Trophoblast cell (in vitro differentiated cells and primary cell): ENCODE results near the gene IFT74.
A peak's percentile ranks its signal among the peaks of the same experiment; 100 is the strongest.
"Not testable (repeated sequence)": the region's sequence is repeated elsewhere in the genome, so short reads cannot be mapped to it uniquely, and the experiment has no call there.

Experiments used
- DNase-seq, 2 donors: peaks; one replicate each; pipeline ENCODE4 v3.0.0-alpha.2; 2016
- H2AFZ ChIP-seq: 2 replicates; pipeline ENCODE4 v1.6.1; 2013; ENCODE audit warnings: low read length, moderate library complexity, mild to moderate bottlenecking; ENCODE audit not compliant: insufficient read depth, poor library complexity
- H2AK5ac ChIP-seq: 2 replicates; pipeline ENCODE4 v1.6.1; 2013; ENCODE audit warnings: mild to moderate bottlenecking, low read length
- H2BK120ac ChIP-seq: 2 replicates; pipeline ENCODE4 v1.6.1; 2013; ENCODE audit warnings: low read length, mild to moderate bottlenecking, moderate library complexity; ENCODE audit not compliant: insufficient read depth, poor library complexity
- H2BK12ac ChIP-seq: 2 replicates; pipeline ENCODE4 v1.6.1; 2013; ENCODE audit warnings: mild to moderate bottlenecking, low read length, moderate library complexity
- H2BK5ac ChIP-seq: 2 replicates; pipeline ENCODE4 v1.6.1; 2013; ENCODE audit warnings: low read length, low read depth, moderate library complexity, mild to moderate bottlenecking; ENCODE audit not compliant: poor library complexity
- H3K14ac ChIP-seq: 2 replicates; pipeline ENCODE4 v1.6.1; 2013; ENCODE audit warnings: mild to moderate bottlenecking, low read length
- H3K18ac ChIP-seq: 2 replicates; pipeline ENCODE4 v1.6.1; 2013; ENCODE audit warnings: mild to moderate bottlenecking, low read length
- H3K23ac ChIP-seq: 2 replicates; pipeline ENCODE4 v1.6.1; 2013; ENCODE audit warnings: low read length
- H3K27ac ChIP-seq: 2 replicates; pipeline ENCODE4 v1.5.1; 2013; ENCODE audit warnings: low read depth, mild to moderate bottlenecking, inconsistent platforms, low read length, moderate library complexity
- H3K27me3 ChIP-seq: 2 replicates; pipeline ENCODE4 v1.6.1; 2013; ENCODE audit warnings: inconsistent platforms, mild to moderate bottlenecking, low read length, moderate library complexity; ENCODE audit not compliant: insufficient read depth
- H3K36me3 ChIP-seq, 2 experiments: 1 replicate in 1 of 2; 2 replicates in 1 of 2; pipeline ENCODE4 v1.6.1; 2013; ENCODE audit warnings: low read length in 2 of 2, mild to moderate bottlenecking in 2 of 2, moderate library complexity in 1 of 2; ENCODE audit not compliant: insufficient read depth in 2 of 2, control insufficient read depth in 1 of 2
- H3K4ac ChIP-seq: 2 replicates; pipeline ENCODE4 v1.6.1; 2013; ENCODE audit warnings: low read depth, mild to moderate bottlenecking, low read length, moderate library complexity
- H3K4me1 ChIP-seq, 2 experiments: 1 replicate in 1 of 2; 2 replicates in 1 of 2; pipeline ENCODE4 v1.6.1; 2013; ENCODE audit warnings: low read length in 2 of 2, mild to moderate bottlenecking in 2 of 2, moderate library complexity in 1 of 2; ENCODE audit not compliant: insufficient read depth in 2 of 2, control insufficient read depth in 1 of 2
- H3K4me2 ChIP-seq: 2 replicates; pipeline ENCODE4 v1.6.1; 2013; ENCODE audit warnings: inconsistent platforms, mild to moderate bottlenecking, low read length, moderate library complexity
- H3K4me3 ChIP-seq: 2 replicates; pipeline ENCODE4 v1.5.1; 2013; ENCODE audit warnings: mild to moderate bottlenecking, low read depth, low read length, inconsistent platforms
- H3K79me1 ChIP-seq: one replicate; pipeline ENCODE4 v1.6.1; 2013; ENCODE audit warnings: low read length
- H3K79me2 ChIP-seq: 2 replicates; pipeline ENCODE4 v1.6.1; 2013; ENCODE audit warnings: low read length, mild to moderate bottlenecking; ENCODE audit not compliant: control insufficient read depth, insufficient read depth, poor library complexity
- H3K9ac ChIP-seq: 2 replicates; pipeline ENCODE4 v1.6.1; 2013; ENCODE audit warnings: mild to moderate bottlenecking, low read length
- H3K9me3 ChIP-seq: 2 replicates; pipeline ENCODE4 v1.6.1; 2013; ENCODE audit warnings: low read depth, mild to moderate bottlenecking, control low read depth, inconsistent platforms, low read length; ENCODE audit not compliant: insufficient read depth
- H4K12ac ChIP-seq: 2 replicates; pipeline ENCODE4 v1.6.1; 2013; ENCODE audit warnings: low read depth, mild to moderate bottlenecking, low read length, moderate library complexity
- H4K8ac ChIP-seq: 2 replicates; pipeline ENCODE4 v1.6.1; 2013; ENCODE audit warnings: low read depth, mild to moderate bottlenecking, low read length, moderate library complexity
- H4K91ac ChIP-seq: one replicate; pipeline ENCODE4 v1.6.1; 2013; ENCODE audit warnings: low read depth, mild to moderate bottlenecking, low read length, moderate library complexity
- WGBS: extraction: QIAGEN DNeasy Blood & Tissue Kit; methylation state at CpG from one replicate; pipeline ENCODE4 v1.1.7; 2013; ENCODE audit warnings: missing lambda C conversion rate; ENCODE audit not compliant: insufficient read length, insufficient coverage; ENCODE audit errors: extremely low coverage; 5-methylcytosine and 5-hydroxymethylcytosine counted together

Gene IFT74

GRCh38 chr9:27092496-27092895 lies 136.3 kb downstream of the IFT74 start:
- not testable (repeated sequence) for H2BK12ac ChIP-seq, H3K9me3 ChIP-seq, H3K27ac ChIP-seq, H3K18ac ChIP-seq, H4K91ac ChIP-seq, H3K23ac ChIP-seq, H4K8ac ChIP-seq, H3K14ac ChIP-seq, H2AFZ ChIP-seq, H3K79me2 ChIP-seq, H3K79me1 ChIP-seq, H2AK5ac ChIP-seq, H2BK120ac ChIP-seq, H3K4me3 ChIP-seq, H4K12ac ChIP-seq, H3K4me1 ChIP-seq, H3K9ac ChIP-seq, H2BK5ac ChIP-seq, H3K27me3 ChIP-seq, DNase-seq, H3K4ac ChIP-seq, H3K36me3 ChIP-seq, H3K4me2 ChIP-seq
- no CpG with 5 or more reads among the region's 27 CpGs for WGBS

GRCh38 chr9:27093384-27094067 lies 137.3 kb downstream of the IFT74 start:
- not testable (repeated sequence) for H3K4me3 ChIP-seq
- WGBS, result no CpG with 5 or more reads among the region's 17 CpGs

GRCh38 chr9:27094640-27095298 lies 138.6 kb downstream of the IFT74 start:
- peak; percentile 9 to 23 for DNase-seq
- no peaks in the 10 kb centered on the region for H3K79me1 ChIP-seq
- no CpG with 5 or more reads among the region's 3 CpGs for WGBS
- H3K27ac ChIP-seq, result no peak overlapping the region
- no peaks in the 10 kb centered on the region for H3K27me3 ChIP-seq
- H3K4me3 ChIP-seq, result no peak overlapping the region
- H2AFZ ChIP-seq, result no peak overlapping the region
- no peak overlapping the region for H4K91ac ChIP-seq
- no peak overlapping the region for H2BK120ac ChIP-seq
- no peak overlapping the region for H2BK5ac ChIP-seq
- no peak overlapping the region for H2BK12ac ChIP-seq
- H3K4me2 ChIP-seq, result no peak overlapping the region
- H3K9me3 ChIP-seq, result peaks cover 3% of the 10 kb centered on the region
- H3K18ac ChIP-seq, result no peak overlapping the region
- no peaks in the 10 kb centered on the region for H3K79me2 ChIP-seq
- no peaks in the 10 kb centered on the region for H3K4me1 ChIP-seq
- no peaks in the 10 kb centered on the region for H3K36me3 ChIP-seq
- no peak overlapping the region for H2AK5ac ChIP-seq
- H4K8ac ChIP-seq, result no peak overlapping the region
- H4K12ac ChIP-seq, result no peak overlapping the region
- no peak overlapping the region for H3K9ac ChIP-seq
- H3K14ac ChIP-seq, result no peak overlapping the region
- H3K4ac ChIP-seq, result no peak overlapping the region
- H3K23ac ChIP-seq, result no peak overlapping the region

More at GRCh38 chr9:27093384-27094067, 137.3 kb downstream of the IFT74 start:
- H2BK120ac ChIP-seq, H3K27me3 ChIP-seq, H3K27ac ChIP-seq, H3K79me1 ChIP-seq, H3K9ac ChIP-seq, H4K8ac ChIP-seq, H2BK5ac ChIP-seq, H3K36me3 ChIP-seq, H3K14ac ChIP-seq, H2AFZ ChIP-seq, H3K79me2 ChIP-seq, H4K12ac ChIP-seq, H4K91ac ChIP-seq, H2AK5ac ChIP-seq, H3K23ac ChIP-seq, H3K18ac ChIP-seq, H3K4me2 ChIP-seq, H3K4me1 ChIP-seq, H3K9me3 ChIP-seq, DNase-seq, H2BK12ac ChIP-seq, H3K4ac ChIP-seq: not testable (repeated sequence)

GRCh38 chr9:27107241-27107640 lies 151.0 kb downstream of the IFT74 start:
- Histone ChIP-seq H4K91ac (no peak overlapping the region), H3K4me2 (no peak overlapping the region)

More at GRCh38 chr9:27107241-27107640, 151.0 kb downstream of the IFT74 start:
- Histone ChIP-seq H3K4me3 (no peak overlapping the region), H2AK5ac (no peak overlapping the region), H2BK12ac (no peak overlapping the region), H4K12ac (no peak overlapping the region), H3K23ac (no peak overlapping the region), H3K4me1 (no peaks in the 10 kb centered on the region), H3K79me2 (no peaks in the 10 kb centered on the region), H3K14ac (no peak overlapping the region), H3K36me3 (no peaks in the 10 kb centered on the region), H3K27me3 (no peaks in the 10 kb centered on the region), H3K9ac (no peak overlapping the region), H3K79me1 (no peaks in the 10 kb centered on the region), H3K9me3 (no peaks in the 10 kb centered on the region), H2AFZ (no peak overlapping the region), H3K27ac (no peak overlapping the region), H3K4ac (no peak overlapping the region), H3K18ac (no peak overlapping the region), H4K8ac (no peak overlapping the region), H2BK5ac (no peak overlapping the region), H2BK120ac (no peak overlapping the region)
- no peak for DNase-seq
- WGBS, result no CpG with 5 or more reads among the region's 2 CpGs
